ENCODE data around the gene FCHSD2. TPM values are rescaled to one million over a fixed set of nuclear protein-coding genes. Genes with fewer than 3 reads are reported as not detected.

The FCHSD2 gene
- polyA plus RNA-seq, 3 donors, result 14.5 to 43.5 (median 16.6) TPM

DNA sequence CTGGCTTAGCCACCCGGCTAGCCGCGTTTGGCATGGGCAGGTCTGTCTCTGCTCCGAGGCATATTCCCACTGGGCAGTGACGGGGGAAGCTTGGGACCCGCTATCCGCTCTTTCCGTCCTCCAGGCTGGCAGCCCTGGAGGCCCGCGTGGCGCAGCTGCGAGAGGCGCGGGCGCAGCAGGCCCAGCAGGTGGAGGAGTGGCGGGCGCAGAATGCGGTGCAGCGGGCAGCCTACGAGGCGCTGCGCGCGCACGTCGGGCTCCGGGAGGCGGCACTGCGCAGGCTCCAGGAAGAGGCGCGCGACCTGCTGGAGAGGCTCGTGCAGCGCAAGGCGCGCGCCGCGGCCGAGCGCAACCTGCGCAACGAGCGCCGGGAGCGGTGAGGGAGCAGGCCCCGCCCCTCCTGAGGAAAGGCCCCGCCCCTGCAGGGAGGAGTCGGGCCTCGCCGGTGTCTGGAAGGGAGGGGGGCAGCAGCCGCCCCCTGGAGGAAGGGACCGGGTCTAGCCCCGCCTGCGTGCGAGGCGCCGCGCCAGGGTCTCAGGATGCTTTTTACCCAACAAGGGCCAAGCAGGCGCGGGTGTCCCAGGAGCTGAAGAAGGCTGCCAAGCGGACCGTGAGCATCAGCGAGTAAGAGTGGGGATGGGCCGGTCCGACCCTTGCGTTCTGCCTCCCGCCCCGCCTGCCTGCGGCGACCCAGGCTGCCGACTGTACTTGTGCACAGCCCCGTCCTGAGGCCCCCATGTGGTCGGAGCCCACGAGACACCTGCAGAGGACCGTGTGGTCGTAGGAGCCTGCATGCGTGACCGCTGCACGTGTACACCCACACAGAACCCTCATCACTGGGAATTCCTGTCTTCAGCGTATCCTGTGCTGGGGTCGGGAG, 320.0 kb downstream of the FCHSD2 start:
- no peak overlapping the region for H3K4me3 Mint-ChIP-seq
- Histone ChIP-seq H3K4me1 (ENCODE audit: control insufficient read depth in 1 of 2, insufficient read depth in 2 of 2, low read length in 2 of 2) (peaks cover 28 to 61% of the 10 kb centered on the region in 2 donors), H3K27ac (ENCODE audit: low read depth in 1 of 2, low read length in 2 of 2) (peak overlapping the region in 1 of 2 donors; percentile 4), H3K79me2 (ENCODE audit: insufficient read depth, low read length) (peaks cover 81% of the 10 kb centered on the region), H2AFZ (ENCODE audit: insufficient read depth, low read depth, low read length, poor library complexity, severe bottlenecking) (no peak overlapping the region), H4K20me1 (ENCODE audit: insufficient read depth, low read length) (peaks cover 100% of the 10 kb centered on the region), H3K36me3 (replicated peaks in 1 of 2; ENCODE audit: control insufficient read depth in 1 of 2, insufficient read depth in 2 of 2, low read length in 2 of 2) (peaks cover 94 to 95% of the 10 kb centered on the region in 2 donors), H3K9ac (ENCODE audit: insufficient read depth, low read length, poor library complexity, severe bottlenecking) (no peak overlapping the region), H3K9me3 (replicated peaks in 1 of 2; ENCODE audit: control insufficient read depth in 1 of 2, insufficient read depth in 1 of 2, low read length in 2 of 2) (no peaks in the 10 kb centered on the region), H3K4me3 (replicated peaks in 1 of 3; ENCODE audit: low read depth in 2 of 3, low read length in 3 of 3) (no peak overlapping the region), H3K4me2 (replicated peaks; ENCODE audit: extremely low read depth, low read length, poor library complexity, severe bottlenecking) (peak overlapping the region; percentile 45), H3K27me3 (ENCODE audit: control insufficient read depth in 2 of 2, insufficient read depth in 2 of 2, low read length in 2 of 2) (no peaks in the 10 kb centered on the region)
- peaks cover 57% of the 10 kb centered on the region for H3K4me1 Mint-ChIP-seq
- TF ChIP-seq CTCF (IDR thresholded peaks at IDR 0.05), result no peak
- intact Hi-C loops (cut with micrococcal nuclease), result no loop called here
- WGBS (ENCODE audit: insufficient coverage), result 81% methylated on average over 72 of the region's 82 CpGs
- peak; percentile 66 to 76 (median 68) for DNase-seq
- peak overlapping the region in 2 of 7 donors; percentile 45 to 46 for H3K27ac Mint-ChIP-seq
- H3K36me3 Mint-ChIP-seq, result peaks cover 78 to 94% of the 10 kb centered on the region in 2 donors
- no peaks in the 10 kb centered on the region for H3K9me3 Mint-ChIP-seq
- peaks cover 0 to 2% (median 0%) of the 10 kb centered on the region in 3 donors for H3K27me3 Mint-ChIP-seq (ENCODE audit: low read depth in 3 of 3)

- H3K9me3 Mint-ChIP-seq, result no peaks in the 10 kb centered on the region
- Histone ChIP-seq H4K20me1 (ENCODE audit: insufficient read depth, low read length) (peaks cover 100% of the 10 kb centered on the region), H3K4me3 (replicated peaks in 1 of 3; ENCODE audit: low read depth in 2 of 3, low read length in 3 of 3) (no peak overlapping the region), H3K9me3 (replicated peaks in 1 of 2; ENCODE audit: control insufficient read depth in 1 of 2, insufficient read depth in 1 of 2, low read length in 2 of 2) (no peaks in the 10 kb centered on the region), H3K36me3 (replicated peaks in 1 of 2; ENCODE audit: control insufficient read depth in 1 of 2, insufficient read depth in 2 of 2, low read length in 2 of 2) (peaks cover 90 to 92% of the 10 kb centered on the region in 2 donors), H3K27ac (ENCODE audit: low read depth in 1 of 2, low read length in 2 of 2) (no peak overlapping the region), H3K4me2 (replicated peaks; ENCODE audit: extremely low read depth, low read length, poor library complexity, severe bottlenecking) (peak overlapping the region; percentile 45), H2AFZ (ENCODE audit: insufficient read depth, low read depth, low read length, poor library complexity, severe bottlenecking) (no peak overlapping the region), H3K27me3 (ENCODE audit: control insufficient read depth in 2 of 2, insufficient read depth in 2 of 2, low read length in 2 of 2) (no peaks in the 10 kb centered on the region), H3K4me1 (ENCODE audit: control insufficient read depth in 1 of 2, insufficient read depth in 2 of 2, low read length in 2 of 2) (peaks cover 28 to 61% of the 10 kb centered on the region in 2 donors), H3K9ac (ENCODE audit: insufficient read depth, low read length, poor library complexity, severe bottlenecking) (no peak overlapping the region), H3K79me2 (ENCODE audit: insufficient read depth, low read length) (peaks cover 88% of the 10 kb centered on the region)
- peaks cover 55% of the 10 kb centered on the region for H3K4me1 Mint-ChIP-seq
- H3K27ac Mint-ChIP-seq, result peak overlapping the region in 4 of 7 donors; percentile 14 to 45 (median 30)
- TF ChIP-seq CTCF (IDR thresholded peaks at IDR 0.05), result no peak
- 97% methylated on average over 47 of the region's 50 CpGs for WGBS (ENCODE audit: insufficient coverage)
- H3K36me3 Mint-ChIP-seq, result peaks cover 74 to 91% of the 10 kb centered on the region in 2 donors
- DNase-seq, result no peak
- intact Hi-C loops (cut with micrococcal nuclease), result no loop called here
- no peak overlapping the region for H3K4me3 Mint-ChIP-seq
- H3K27me3 Mint-ChIP-seq (ENCODE audit: low read depth in 3 of 3), result peaks cover 0 to 2% (median 0%) of the 10 kb centered on the region in 3 donors
Observed at GRCh38 chr11:72821221-72821919, 320.7 kb downstream of the FCHSD2 start.

All from CD14-positive monocyte (primary cell).